ENCODE results near the gene PRSS1.

Gene PRSS1

DNA sequence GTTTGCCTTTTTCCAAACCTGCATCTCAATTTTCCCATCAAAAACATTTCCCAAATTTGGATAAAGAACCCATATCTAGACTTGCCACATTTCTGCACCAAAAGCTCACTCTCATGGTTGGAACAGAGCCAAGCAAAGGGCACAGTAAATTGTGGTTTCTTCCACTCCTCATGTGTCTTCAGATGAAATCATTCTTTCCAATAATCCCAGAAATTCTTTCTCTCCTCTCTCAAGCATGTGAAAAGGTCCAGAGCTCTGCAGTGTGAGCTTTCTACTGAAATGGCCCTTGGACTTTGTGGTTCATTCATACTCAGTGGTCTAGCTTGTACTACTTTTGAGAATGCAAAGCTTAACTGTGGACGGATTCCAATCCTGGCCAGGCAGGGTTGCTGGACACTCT lies 41.3 kb downstream of the PRSS1 start:
- Histone ChIP-seq H3K27me3 (ENCODE audit: control insufficient read depth in 5 of 5, insufficient read depth in 4 of 5, low read length in 5 of 5) (peaks cover 13 to 32% (median 18%) of the 10 kb centered on the region in 5 donors), H3K27ac (ENCODE audit: low read depth, low read length) (no peak overlapping the region), H3K36me3 (ENCODE audit: control insufficient read depth in 5 of 5, insufficient read depth in 5 of 5, low read length in 5 of 5) (no peaks in the 10 kb centered on the region), H3K9me3 (ENCODE audit: control insufficient read depth in 5 of 5, low read length in 5 of 5) (no peaks in the 10 kb centered on the region), H3K4me3 (ENCODE audit: low read depth in 1 of 5, low read length in 5 of 5) (no peak overlapping the region), H3K9ac (ENCODE audit: low read length in 5 of 5) (no peak overlapping the region), H3K4me1 (ENCODE audit: control insufficient read depth in 5 of 5, insufficient read depth in 5 of 5, low read length in 5 of 5) (no peaks in the 10 kb centered on the region)

DNA sequence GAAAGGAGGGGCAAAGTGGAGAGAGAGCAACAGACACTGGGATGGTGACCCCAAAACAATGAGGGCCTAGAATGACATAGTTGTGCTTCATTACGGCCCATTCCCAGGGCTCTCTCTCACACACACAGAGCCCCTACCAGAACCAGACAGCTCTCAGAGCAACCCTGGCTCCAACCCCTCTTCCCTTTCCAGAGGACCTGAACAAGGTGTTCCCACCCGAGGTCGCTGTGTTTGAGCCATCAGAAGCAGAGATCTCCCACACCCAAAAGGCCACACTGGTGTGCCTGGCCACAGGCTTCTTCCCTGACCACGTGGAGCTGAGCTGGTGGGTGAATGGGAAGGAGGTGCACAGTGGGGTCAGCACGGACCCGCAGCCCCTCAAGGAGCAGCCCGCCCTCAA lies 42.2 kb downstream of the PRSS1 start:
- H3K4me1 ChIP-seq (ENCODE audit: control insufficient read depth in 5 of 5, insufficient read depth in 5 of 5, low read length in 5 of 5): peaks cover 0 to 6% (median 4%) of the 10 kb centered on the region in 5 donors
- no peaks in the 10 kb centered on the region for H3K9me3 ChIP-seq (ENCODE audit: control insufficient read depth in 5 of 5, low read length in 5 of 5)
- peaks cover 18 to 36% (median 28%) of the 10 kb centered on the region in 5 donors for H3K27me3 ChIP-seq (ENCODE audit: control insufficient read depth in 5 of 5, insufficient read depth in 4 of 5, low read length in 5 of 5)
- H3K36me3 ChIP-seq (ENCODE audit: control insufficient read depth in 5 of 5, insufficient read depth in 5 of 5, low read length in 5 of 5): no peaks in the 10 kb centered on the region
- H3K27ac ChIP-seq (ENCODE audit: low read depth, low read length): no peak overlapping the region
- H3K4me3 ChIP-seq (ENCODE audit: low read depth in 1 of 5, low read length in 5 of 5): no peak overlapping the region
- H3K9ac ChIP-seq (ENCODE audit: low read length in 5 of 5): no peak overlapping the region

DNA sequence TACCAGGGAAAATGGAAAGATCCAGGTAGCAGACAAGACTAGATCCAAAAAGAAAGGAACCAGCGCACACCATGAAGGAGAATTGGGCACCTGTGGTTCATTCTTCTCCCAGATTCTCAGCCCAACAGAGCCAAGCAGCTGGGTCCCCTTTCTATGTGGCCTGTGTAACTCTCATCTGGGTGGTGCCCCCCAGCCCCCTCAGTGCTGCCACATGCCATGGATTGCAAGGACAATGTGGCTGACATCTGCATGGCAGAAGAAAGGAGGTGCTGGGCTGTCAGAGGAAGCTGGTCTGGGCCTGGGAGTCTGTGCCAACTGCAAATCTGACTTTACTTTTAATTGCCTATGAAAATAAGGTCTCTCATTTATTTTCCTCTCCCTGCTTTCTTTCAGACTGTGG lies 42.9 kb downstream of the PRSS1 start:
- H3K9ac ChIP-seq (ENCODE audit: low read length in 5 of 5): no peak overlapping the region
- no peak overlapping the region for H3K4me3 ChIP-seq (ENCODE audit: low read depth in 1 of 5, low read length in 5 of 5)
- no peaks in the 10 kb centered on the region for H3K9me3 ChIP-seq (ENCODE audit: control insufficient read depth in 5 of 5, low read length in 5 of 5)

DNA sequence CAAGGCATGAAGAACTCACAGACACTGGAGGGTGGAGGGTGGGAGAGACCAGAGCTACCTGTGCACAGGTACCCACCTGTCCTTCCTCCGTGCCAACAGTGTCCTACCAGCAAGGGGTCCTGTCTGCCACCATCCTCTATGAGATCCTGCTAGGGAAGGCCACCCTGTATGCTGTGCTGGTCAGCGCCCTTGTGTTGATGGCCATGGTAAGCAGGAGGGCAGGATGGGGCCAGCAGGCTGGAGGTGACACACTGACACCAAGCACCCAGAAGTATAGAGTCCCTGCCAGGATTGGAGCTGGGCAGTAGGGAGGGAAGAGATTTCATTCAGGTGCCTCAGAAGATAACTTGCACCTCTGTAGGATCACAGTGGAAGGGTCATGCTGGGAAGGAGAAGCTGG lies 43.3 kb downstream of the PRSS1 start:
- H3K9ac ChIP-seq (ENCODE audit: low read length in 5 of 5): no peak overlapping the region
- H3K27ac ChIP-seq (ENCODE audit: low read depth, low read length): no peak overlapping the region
- H3K36me3 ChIP-seq (ENCODE audit: control insufficient read depth in 5 of 5, insufficient read depth in 5 of 5, low read length in 5 of 5): no peaks in the 10 kb centered on the region
- H3K4me1 ChIP-seq (ENCODE audit: control insufficient read depth in 5 of 5, insufficient read depth in 5 of 5, low read length in 5 of 5): peaks cover 0 to 17% (median 15%) of the 10 kb centered on the region in 5 donors
- H3K4me3 ChIP-seq (ENCODE audit: low read depth in 1 of 5, low read length in 5 of 5): no peak overlapping the region
- peaks cover 25 to 40% (median 33%) of the 10 kb centered on the region in 5 donors for H3K27me3 ChIP-seq (ENCODE audit: control insufficient read depth in 5 of 5, insufficient read depth in 4 of 5, low read length in 5 of 5)
- H3K9me3 ChIP-seq (ENCODE audit: control insufficient read depth in 5 of 5, low read length in 5 of 5): no peaks in the 10 kb centered on the region

More for the DNA sequence above, 42.9 kb downstream of the PRSS1 start:
- no peaks in the 10 kb centered on the region for H3K36me3 ChIP-seq (ENCODE audit: control insufficient read depth in 5 of 5, insufficient read depth in 5 of 5, low read length in 5 of 5)
- H3K27ac ChIP-seq (ENCODE audit: low read depth, low read length): no peak overlapping the region
- H3K27me3 ChIP-seq (ENCODE audit: control insufficient read depth in 5 of 5, insufficient read depth in 4 of 5, low read length in 5 of 5): peaks cover 23 to 36% (median 29%) of the 10 kb centered on the region in 5 donors
- H3K4me1 ChIP-seq (ENCODE audit: control insufficient read depth in 5 of 5, insufficient read depth in 5 of 5, low read length in 5 of 5): peaks cover 0 to 12% (median 10%) of the 10 kb centered on the region in 5 donors

DNA sequence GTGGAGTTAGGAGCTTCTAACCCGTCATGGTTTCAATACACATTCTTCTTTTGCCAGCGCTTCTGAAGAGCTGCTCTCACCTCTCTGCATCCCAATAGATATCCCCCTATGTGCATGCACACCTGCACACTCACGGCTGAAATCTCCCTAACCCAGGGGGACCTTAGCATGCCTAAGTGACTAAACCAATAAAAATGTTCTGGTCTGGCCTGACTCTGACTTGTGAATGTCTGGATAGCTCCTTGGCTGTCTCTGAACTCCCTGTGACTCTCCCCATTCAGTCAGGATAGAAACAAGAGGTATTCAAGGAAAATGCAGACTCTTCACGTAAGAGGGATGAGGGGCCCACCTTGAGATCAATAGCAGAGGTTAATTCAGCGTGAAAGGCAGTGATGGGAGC lies 43.9 kb downstream of the PRSS1 start:
- Histone ChIP-seq H3K27ac (ENCODE audit: low read depth, low read length) (no peak overlapping the region), H3K4me3 (ENCODE audit: low read depth in 1 of 5, low read length in 5 of 5) (no peak overlapping the region), H3K36me3 (ENCODE audit: control insufficient read depth in 5 of 5, insufficient read depth in 5 of 5, low read length in 5 of 5) (no peaks in the 10 kb centered on the region), H3K27me3 (ENCODE audit: control insufficient read depth in 5 of 5, insufficient read depth in 4 of 5, low read length in 5 of 5) (peaks cover 26 to 46% (median 39%) of the 10 kb centered on the region in 5 donors), H3K9ac (ENCODE audit: low read length in 5 of 5) (no peak overlapping the region), H3K9me3 (ENCODE audit: control insufficient read depth in 5 of 5, low read length in 5 of 5) (no peaks in the 10 kb centered on the region), H3K4me1 (ENCODE audit: control insufficient read depth in 5 of 5, insufficient read depth in 5 of 5, low read length in 5 of 5) (peaks cover 0 to 21% (median 19%) of the 10 kb centered on the region in 5 donors)

DNA sequence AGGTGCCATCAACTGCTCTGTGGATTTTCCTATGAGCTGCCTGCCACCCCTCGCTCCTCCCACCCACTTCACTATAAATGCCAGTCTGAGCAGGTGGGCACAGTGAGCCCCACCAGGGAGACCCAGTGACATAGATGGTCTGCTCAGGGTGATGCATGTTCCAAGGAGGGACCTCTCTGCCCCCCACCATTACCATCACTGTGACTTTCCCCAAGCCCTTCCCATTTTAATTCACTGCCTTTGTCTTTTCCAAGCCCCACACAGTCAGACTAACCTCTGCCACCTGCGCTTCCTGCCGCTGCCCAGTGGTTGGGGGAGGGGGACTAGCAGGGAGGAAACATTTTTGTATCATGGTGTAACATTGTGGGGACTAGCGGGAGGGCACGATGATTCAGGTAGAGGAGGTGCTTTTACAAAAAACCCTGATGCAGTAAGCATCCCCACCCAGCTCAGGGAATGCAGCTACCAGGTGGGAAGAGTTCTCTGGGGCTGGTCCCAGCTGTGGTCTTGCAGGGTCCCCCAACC lies 46.1 kb downstream of the PRSS1 start:
- no peak overlapping the region for H3K27ac ChIP-seq (ENCODE audit: low read depth, low read length)
- no peaks in the 10 kb centered on the region for H3K36me3 ChIP-seq (ENCODE audit: control insufficient read depth in 5 of 5, insufficient read depth in 5 of 5, low read length in 5 of 5)
- no peak overlapping the region for H3K4me3 ChIP-seq (ENCODE audit: low read depth in 1 of 5, low read length in 5 of 5)
- H3K4me1 ChIP-seq (ENCODE audit: control insufficient read depth in 5 of 5, insufficient read depth in 5 of 5, low read length in 5 of 5): peaks cover 0 to 21% (median 19%) of the 10 kb centered on the region in 5 donors
- peaks cover 35 to 52% (median 50%) of the 10 kb centered on the region in 5 donors for H3K27me3 ChIP-seq (ENCODE audit: control insufficient read depth in 5 of 5, insufficient read depth in 4 of 5, low read length in 5 of 5)
- H3K9me3 ChIP-seq (ENCODE audit: control insufficient read depth in 5 of 5, low read length in 5 of 5): no peaks in the 10 kb centered on the region
- no peak overlapping the region for H3K9ac ChIP-seq (ENCODE audit: low read length in 5 of 5)

DNA sequence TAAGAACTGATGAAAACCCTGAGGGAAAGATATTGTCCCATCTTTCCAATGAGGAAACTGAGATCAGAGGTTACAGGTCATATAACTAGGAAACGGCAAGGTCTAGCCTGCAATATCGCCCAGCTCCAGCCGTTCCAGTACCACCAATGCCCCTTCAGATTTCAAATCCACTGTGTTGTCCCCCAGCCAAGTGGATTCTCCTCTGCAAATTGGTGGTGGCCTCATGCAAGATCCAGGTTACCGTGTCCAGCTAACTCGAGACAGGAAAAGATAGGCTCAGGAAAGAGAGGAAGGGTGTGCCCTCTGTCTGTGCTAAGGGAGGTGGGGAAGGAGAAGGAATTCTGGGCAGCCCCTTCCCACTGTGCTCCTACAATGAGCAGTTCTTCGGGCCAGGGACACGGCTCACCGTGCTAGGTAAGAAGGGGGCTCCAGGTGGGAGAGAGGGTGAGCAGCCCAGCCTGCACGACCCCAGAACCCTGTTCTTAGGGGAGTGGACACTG lies 46.8 kb downstream of the PRSS1 start:
- H3K4me1 ChIP-seq (ENCODE audit: control insufficient read depth in 5 of 5, insufficient read depth in 5 of 5, low read length in 5 of 5): peaks cover 0 to 21% (median 19%) of the 10 kb centered on the region in 5 donors
- peaks cover 35 to 56% (median 50%) of the 10 kb centered on the region in 5 donors for H3K27me3 ChIP-seq (ENCODE audit: control insufficient read depth in 5 of 5, insufficient read depth in 4 of 5, low read length in 5 of 5)
- H3K9ac ChIP-seq (ENCODE audit: low read length in 5 of 5): no peak overlapping the region
- H3K4me3 ChIP-seq (ENCODE audit: low read depth in 1 of 5, low read length in 5 of 5): peak overlapping the region in 2 of 5 donors; percentile 8 to 51
- no peaks in the 10 kb centered on the region for H3K9me3 ChIP-seq (ENCODE audit: control insufficient read depth in 5 of 5, low read length in 5 of 5)
- H3K36me3 ChIP-seq (ENCODE audit: control insufficient read depth in 5 of 5, insufficient read depth in 5 of 5, low read length in 5 of 5): no peaks in the 10 kb centered on the region
- no peak overlapping the region for H3K27ac ChIP-seq (ENCODE audit: low read depth, low read length)

DNA sequence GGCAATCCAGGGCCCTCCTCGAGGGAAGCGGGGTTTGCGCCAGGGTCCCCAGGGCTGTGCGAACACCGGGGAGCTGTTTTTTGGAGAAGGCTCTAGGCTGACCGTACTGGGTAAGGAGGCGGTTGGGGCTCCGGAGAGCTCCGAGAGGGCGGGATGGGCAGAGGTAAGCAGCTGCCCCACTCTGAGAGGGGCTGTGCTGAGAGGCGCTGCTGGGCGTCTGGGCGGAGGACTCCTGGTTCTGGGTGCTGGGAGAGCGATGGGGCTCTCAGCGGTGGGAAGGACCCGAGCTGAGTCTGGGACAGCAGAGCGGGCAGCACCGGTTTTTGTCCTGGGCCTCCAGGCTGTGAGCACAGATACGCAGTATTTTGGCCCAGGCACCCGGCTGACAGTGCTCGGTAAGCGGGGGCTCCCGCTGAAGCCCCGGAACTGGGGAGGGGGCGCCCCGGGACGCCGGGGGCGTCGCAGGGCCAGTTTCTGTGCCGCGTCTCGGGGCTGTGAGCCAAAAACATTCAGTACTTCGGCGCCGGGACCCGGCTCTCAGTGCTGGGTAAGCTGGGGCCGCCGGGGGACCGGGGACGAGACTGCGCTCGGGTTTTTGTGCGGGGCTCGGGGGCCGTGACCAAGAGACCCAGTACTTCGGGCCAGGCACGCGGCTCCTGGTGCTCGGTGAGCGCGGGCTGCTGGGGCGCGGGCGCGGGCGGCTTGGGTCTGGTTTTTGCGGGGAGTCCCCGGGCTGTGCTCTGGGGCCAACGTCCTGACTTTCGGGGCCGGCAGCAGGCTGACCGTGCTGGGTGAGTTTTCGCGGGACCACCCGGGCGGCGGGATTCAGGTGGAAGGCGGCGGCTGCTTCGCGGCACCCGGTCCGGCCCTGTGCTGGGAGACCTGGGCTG lies 47.5 kb downstream of the PRSS1 start:
- Histone ChIP-seq H3K27me3 (ENCODE audit: control insufficient read depth in 5 of 5, insufficient read depth in 4 of 5, low read length in 5 of 5) (peaks cover 35 to 56% (median 52%) of the 10 kb centered on the region in 5 donors), H3K27ac (ENCODE audit: low read depth, low read length) (no peak overlapping the region), H3K9me3 (ENCODE audit: control insufficient read depth in 5 of 5, low read length in 5 of 5) (no peaks in the 10 kb centered on the region), H3K4me1 (ENCODE audit: control insufficient read depth in 5 of 5, insufficient read depth in 5 of 5, low read length in 5 of 5) (peaks cover 0 to 21% (median 19%) of the 10 kb centered on the region in 5 donors), H3K4me3 (ENCODE audit: low read depth in 1 of 5, low read length in 5 of 5) (peak overlapping the region in 4 of 5 donors; percentile 17 to 54 (median 50)), H3K9ac (ENCODE audit: low read length in 5 of 5) (no peak overlapping the region), H3K36me3 (ENCODE audit: control insufficient read depth in 5 of 5, insufficient read depth in 5 of 5, low read length in 5 of 5) (no peaks in the 10 kb centered on the region)

DNA sequence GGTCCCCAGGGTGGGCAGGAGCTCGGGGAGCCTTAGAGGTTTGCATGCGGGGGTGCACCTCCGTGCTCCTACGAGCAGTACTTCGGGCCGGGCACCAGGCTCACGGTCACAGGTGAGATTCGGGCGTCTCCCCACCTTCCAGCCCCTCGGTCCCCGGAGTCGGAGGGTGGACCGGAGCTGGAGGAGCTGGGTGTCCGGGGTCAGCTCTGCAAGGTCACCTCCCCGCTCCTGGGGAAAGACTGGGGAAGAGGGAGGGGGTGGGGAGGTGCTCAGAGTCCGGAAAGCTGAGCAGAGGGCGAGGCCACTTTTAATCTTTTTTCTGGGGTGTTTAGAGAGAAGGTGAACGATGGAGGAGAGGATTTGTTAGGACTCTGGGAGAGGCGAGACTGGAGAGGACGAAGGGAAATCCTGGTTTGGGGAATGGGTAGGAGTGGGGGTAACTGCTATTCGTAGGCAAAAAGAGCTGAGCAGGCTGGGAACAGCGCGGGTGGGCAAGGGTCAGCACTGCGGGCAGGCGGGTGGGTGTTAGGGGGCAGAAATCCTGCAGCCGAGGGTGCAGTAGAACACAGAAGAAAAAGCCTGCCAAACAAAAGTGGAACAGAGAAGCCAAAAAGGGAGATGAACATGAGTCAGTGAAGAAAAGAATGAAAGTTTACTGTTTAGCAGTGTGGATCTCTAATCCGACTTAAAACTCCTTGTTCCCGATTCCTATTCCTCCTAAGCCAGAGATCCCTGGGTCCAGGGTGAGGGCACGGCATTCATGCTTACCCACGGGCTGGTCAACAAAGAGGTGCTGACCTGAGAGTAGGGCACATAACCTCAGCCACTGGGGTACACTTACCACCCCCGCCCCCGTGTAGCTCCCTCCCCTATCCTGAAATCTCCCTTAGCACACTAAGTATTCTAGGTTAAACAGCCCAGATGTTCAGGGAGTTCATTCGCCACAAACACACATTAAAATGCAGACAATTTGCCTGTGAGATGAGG lies 48.4 kb downstream of the PRSS1 start:
- peak overlapping the region; percentile 17 to 54 (median 51) for H3K4me3 ChIP-seq (ENCODE audit: low read depth in 1 of 5, low read length in 5 of 5)
- H3K4me1 ChIP-seq (ENCODE audit: control insufficient read depth in 5 of 5, insufficient read depth in 5 of 5, low read length in 5 of 5): peaks cover 0 to 21% (median 19%) of the 10 kb centered on the region in 5 donors
- H3K27ac ChIP-seq (ENCODE audit: low read depth, low read length): no peak overlapping the region
- H3K9ac ChIP-seq (ENCODE audit: low read length in 5 of 5): peak overlapping the region in 1 of 5 donors; percentile 33
- H3K9me3 ChIP-seq (ENCODE audit: control insufficient read depth in 5 of 5, low read length in 5 of 5): no peaks in the 10 kb centered on the region
- no peaks in the 10 kb centered on the region for H3K36me3 ChIP-seq (ENCODE audit: control insufficient read depth in 5 of 5, insufficient read depth in 5 of 5, low read length in 5 of 5)
- peaks cover 33 to 60% (median 49%) of the 10 kb centered on the region in 5 donors for H3K27me3 ChIP-seq (ENCODE audit: control insufficient read depth in 5 of 5, insufficient read depth in 4 of 5, low read length in 5 of 5)
